Pancreas (tissue), 10 donors: ENCODE measurements around the gene RGL2. TPM values are rescaled to one million over a fixed set of nuclear protein-coding genes. Genes with fewer than 3 reads are reported as not detected.
"Not testable (repeated sequence)": the region's sequence is repeated elsewhere in the genome, so short reads cannot be mapped to it uniquely, and the experiment has no call there.

Source experiments
- ATAC-seq, 4 donors: fragments of 200-7000 bp; cut with Tn5 transposase; one replicate each; pipeline versions ENCODE4 v1.8.0 to v1.9.1; 2020; ENCODE audit warnings: mild to moderate bottlenecking in 4 of 4, moderate library complexity in 4 of 4
- DNase-seq, 6 donors: peaks; one replicate each; pipeline ENCODE4 v3.0.0-alpha.2; 2020
- FAIRE-seq: peaks from 2 replicates; lab custom pipeline; 2012; peaks lifted over from hg19 to GRCh38; lab: Jason Lieb, UNC
- H3K27ac ChIP-seq, 4 donors: fragments of 200-600 bp; sonication (generic); 1 replicate in 3 of 4; 2 replicates in 1 of 4; pipeline versions ENCODE4 v1.5.0 to v1.8.0; 2020
- H3K27me3 ChIP-seq, 4 donors: fragments of 200-600 bp; one replicate each; pipeline ENCODE4 v1.8.0; 2021
- H3K36me3 ChIP-seq, 3 donors: fragments of 200-600 bp; sonication (generic) in 1 of 3; one replicate each; pipeline versions ENCODE4 v1.5.0 to v1.8.0; 2020 to 2021
- H3K4me1 ChIP-seq, 3 donors: fragments of 200-600 bp; one replicate each; pipeline ENCODE4 v1.8.0; 2021
- H3K4me3 ChIP-seq, 4 donors: fragments of 200-600 bp; sonication (generic) in 2 of 4; one replicate each; pipeline versions ENCODE4 v1.5.0 to v1.8.0; 2020 to 2021
- H3K9me3 ChIP-seq, 4 donors: fragments of 200-600 bp; one replicate each; pipeline ENCODE4 v1.8.0; 2021
- whole genome bisulfite sequencing, 2 donors: extraction: QIAGEN DNeasy Blood & Tissue Kit; methylation state at CpG; one replicate each; pipeline ENCODE4 v1.1.7; 2013; 5-methylcytosine and 5-hydroxymethylcytosine counted together
- intact Hi-C, 3 donors: fragments of 100-400 bp; cut with DNase I; formaldehyde crosslinking; loops; one replicate each; pipeline versions ENCODE4 v1.11.1 to v1.14.2; 2022
- polyA plus RNA-seq, 2 donors: library from polyadenylated mRNA; stranded (reverse); fragments of 200-250 nt; gene quantifications; one replicate each; pipeline ENCODE4 v1.2.3, GENCODE V29; 2013
- total RNA-seq, 6 donors: library from RNA; stranded (reverse); fragmentation: NEBNext Ultra II Directional in 4 of 6; extraction: Animal tissue kit (Norgen Biotek cat#: 25700) in 4 of 6; gene quantifications; one replicate each; pipeline versions ENCODE4 v1.2.1 to v1.2.4, GENCODE V29; 2021 to 2023
- TF ChIP-seq, protein P1 (sequence below), 4 donors: fragments of 200-600 bp; sonication (generic) in 3 of 4; IDR thresholded peaks; one replicate each; pipeline versions ENCODE4 v1.5.0 to v1.8.0; 2021; ENCODE audit warnings: antibody characterized with exemption in 4 of 4
- donor health status: healthy with polysubstance abuse.
- donor health status: DM: no; HTN: no; CAD: no; lungs with moderate emphysema.
- donor health status: DM: no; HTN: no; CAD: no.
- donor health status: control.
- donor health status: control.
- donor health status: Bipolar disorder and iron deficiency.
- donor health status: DM: yes; HTN: yes; CAD: no.
- donor health status: DM: no; HTN: no; CAD: no.
- donor health status: DM: no; HTN: no; CAD: no.
- donor health status: DM: yes; HTN: yes; CAD: no.

RGL2 gene
- total and polyA plus RNA-seq, 8 donors = 24.5 to 121 (median 32.1) TPM

DNA sequence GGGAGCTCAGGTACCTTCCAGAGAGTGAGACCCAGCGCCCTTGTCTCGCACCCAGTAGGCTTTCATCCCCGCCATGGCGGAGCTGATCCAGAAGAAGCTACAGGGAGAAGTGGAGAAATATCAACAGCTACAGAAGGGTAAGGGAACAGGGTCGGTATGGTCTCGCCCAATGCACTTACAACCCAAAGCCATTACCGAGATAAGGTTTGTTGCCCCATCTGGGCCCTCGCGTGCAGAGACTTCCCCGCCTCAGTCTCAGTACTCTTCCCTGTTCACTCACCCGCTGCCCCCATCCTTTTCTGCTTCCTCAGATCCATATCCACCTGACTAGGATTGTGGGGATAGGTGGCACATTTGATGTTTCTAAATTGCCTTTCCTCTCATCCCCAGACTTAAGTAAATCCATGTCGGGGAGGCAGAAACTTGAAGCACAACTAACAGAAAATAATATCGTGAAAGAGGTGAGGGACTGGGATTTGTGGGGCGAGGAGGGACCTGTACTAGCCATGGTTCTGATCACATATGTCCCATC, 8.9 kb downstream of the RGL2 start:
- ATAC-seq = peak in 3 of 4 donors; percentile 4 to 8 (median 6)
- Histone ChIP-seq H3K4me1 (peaks cover 0 to 12% (median 8%) of the 10 kb centered on the region in 3 donors), H3K9me3 (no peaks in the 10 kb centered on the region), H3K27ac (peak overlapping the region in 1 of 4 donors; percentile 16), H3K36me3 (peaks cover 0 to 25% (median 17%) of the 10 kb centered on the region in 3 donors), H3K27me3 (no peaks in the 10 kb centered on the region), H3K4me3 (peak overlapping the region; percentile 52 to 66 (median 62))
- TF ChIP-seq, protein P1, sequence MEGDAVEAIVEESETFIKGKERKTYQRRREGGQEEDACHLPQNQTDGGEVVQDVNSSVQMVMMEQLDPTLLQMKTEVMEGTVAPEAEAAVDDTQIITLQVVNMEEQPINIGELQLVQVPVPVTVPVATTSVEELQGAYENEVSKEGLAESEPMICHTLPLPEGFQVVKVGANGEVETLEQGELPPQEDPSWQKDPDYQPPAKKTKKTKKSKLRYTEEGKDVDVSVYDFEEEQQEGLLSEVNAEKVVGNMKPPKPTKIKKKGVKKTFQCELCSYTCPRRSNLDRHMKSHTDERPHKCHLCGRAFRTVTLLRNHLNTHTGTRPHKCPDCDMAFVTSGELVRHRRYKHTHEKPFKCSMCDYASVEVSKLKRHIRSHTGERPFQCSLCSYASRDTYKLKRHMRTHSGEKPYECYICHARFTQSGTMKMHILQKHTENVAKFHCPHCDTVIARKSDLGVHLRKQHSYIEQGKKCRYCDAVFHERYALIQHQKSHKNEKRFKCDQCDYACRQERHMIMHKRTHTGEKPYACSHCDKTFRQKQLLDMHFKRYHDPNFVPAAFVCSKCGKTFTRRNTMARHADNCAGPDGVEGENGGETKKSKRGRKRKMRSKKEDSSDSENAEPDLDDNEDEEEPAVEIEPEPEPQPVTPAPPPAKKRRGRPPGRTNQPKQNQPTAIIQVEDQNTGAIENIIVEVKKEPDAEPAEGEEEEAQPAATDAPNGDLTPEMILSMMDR (IDR thresholded peaks at IDR 0.05) = no peak
- intact Hi-C loops = no loop called here
- no peak for DNase-seq
- no peak for FAIRE-seq
- WGBS, 2 donors = 2 to 3% methylated on average over 14 of the region's 14 CpGs

DNA sequence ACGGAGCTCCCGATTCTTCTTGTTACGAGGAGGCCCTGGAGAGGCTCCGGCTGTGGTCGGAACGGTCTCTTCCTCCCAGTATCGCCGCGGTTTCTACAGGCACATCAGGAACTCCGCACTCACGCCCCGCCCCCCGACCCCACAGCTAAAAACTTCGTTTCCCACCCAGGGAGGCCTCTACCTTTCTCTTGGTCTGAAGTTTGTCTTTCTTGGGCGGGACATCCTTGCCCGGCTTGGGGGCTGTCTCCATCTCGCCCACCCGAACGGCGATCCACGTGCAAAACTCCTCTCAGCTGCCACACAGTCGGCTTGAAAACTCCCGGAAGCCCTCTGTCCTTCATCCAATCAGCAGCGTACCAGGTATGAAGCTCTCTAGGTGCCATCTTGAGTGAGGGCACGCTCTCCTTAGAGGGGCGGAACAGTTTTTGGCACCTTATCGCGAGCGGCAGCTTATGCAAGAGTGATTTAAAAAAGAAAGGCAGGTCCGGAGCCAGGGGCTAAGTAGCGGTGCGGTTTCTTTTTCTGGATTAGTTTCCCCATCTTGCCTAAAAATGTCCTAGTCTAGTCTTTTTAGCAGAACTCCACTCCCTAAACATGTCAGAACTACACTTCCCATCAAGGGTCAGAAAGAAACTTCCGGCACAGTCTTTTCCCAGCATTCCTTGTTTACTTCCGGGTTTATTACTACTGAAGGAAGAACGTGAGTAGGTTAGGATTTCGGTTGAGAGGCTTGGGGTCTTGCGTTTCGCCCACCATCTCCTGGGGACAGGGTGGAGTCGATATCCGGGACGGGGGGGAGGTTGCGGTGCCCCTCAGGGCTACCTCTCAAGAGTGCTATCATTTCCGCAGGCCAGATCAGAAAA, 9.6 kb downstream of the RGL2 start, which contains the start of the genes PFDN6 and WDR46:
TSS of gene PFDN6 (plus strand) at position 681 of the 863 bp plus-strand sequence. CDS start 256 bp downstream, outside the sequence.
TSS of gene WDR46 (minus strand) at position 319 of the 863 bp plus-strand sequence. CDS start at position 250, 69 bp downstream.
- Histone ChIP-seq H3K9me3 (no peaks in the 10 kb centered on the region), H3K4me1 (peaks cover 0 to 12% (median 8%) of the 10 kb centered on the region in 3 donors), H3K27ac (peak within 1 kb of the TSS in 3 of 4 donors; percentile 28 to 81 (median 58)), H3K4me3 (peak within 1 kb of the TSS; percentile 52 to 66 (median 62)), H3K27me3 (no peaks in the 10 kb centered on the region), H3K36me3 (peaks cover 0 to 25% (median 17%) of the 10 kb centered on the region in 3 donors)
- TF ChIP-seq, protein P1 (IDR thresholded peaks at IDR 0.05) = no peak
- 0% methylated on average over 43 of the region's 43 CpGs for WGBS, 2 donors
- intact Hi-C loops = no loop called here
- FAIRE-seq = no peak
- peak; percentile 59 to 86 (median 72) for DNase-seq
- peak; percentile 96 to 98 (median 96) for ATAC-seq

DNA sequence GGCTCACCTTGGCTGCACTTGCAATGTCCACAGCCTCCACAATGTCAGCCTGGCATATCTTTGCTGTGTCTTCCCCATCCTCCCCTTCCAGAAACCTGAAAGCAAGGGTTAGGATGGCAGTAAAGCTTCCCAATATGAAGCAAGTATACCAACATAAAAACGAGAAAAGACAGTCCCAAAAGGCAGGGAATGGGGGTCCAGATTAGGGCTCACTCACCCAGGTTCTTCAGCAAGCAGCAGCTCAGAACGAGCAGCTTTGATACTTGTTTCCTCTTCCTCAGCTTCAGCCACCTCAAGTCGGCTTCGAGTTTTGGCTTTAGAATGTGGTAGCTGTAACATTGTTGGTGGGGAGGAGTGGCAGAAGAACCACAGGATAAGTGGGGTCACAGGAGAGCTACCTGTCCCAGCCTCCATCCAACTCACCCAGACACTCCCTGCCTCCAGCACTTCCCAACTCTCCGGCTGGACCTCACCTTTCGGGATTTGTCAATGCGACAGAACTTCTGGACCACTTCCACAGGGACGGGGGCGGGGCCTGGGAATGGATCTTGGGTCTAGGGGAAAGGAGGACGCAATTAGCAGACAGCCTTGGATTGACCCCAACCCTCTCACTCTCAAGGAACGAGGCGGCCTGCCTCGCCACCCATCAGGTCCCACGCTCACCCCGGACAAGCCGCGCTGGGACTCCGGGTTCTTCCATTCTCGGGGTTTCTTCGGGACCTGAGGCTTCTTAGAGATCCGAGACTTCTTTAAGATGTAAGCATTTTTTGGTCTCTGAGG, 10.4 kb downstream of the RGL2 start:
- WGBS, 2 donors = 8 to 11% methylated on average over 20 to 21 of the region's 21 CpGs
- intact Hi-C loops = no loop called here
- no peaks in the 10 kb centered on the region for H3K9me3 ChIP-seq
- no peaks in the 10 kb centered on the region for H3K27me3 ChIP-seq
- peaks cover 0 to 25% (median 17%) of the 10 kb centered on the region in 3 donors for H3K36me3 ChIP-seq
- ATAC-seq (no peak), DNase-seq (peak in 1 of 6 donors; percentile 48), FAIRE-seq (no peak)
- peak overlapping the region; percentile 52 to 66 (median 62) for H3K4me3 ChIP-seq
- peaks cover 0 to 12% (median 8%) of the 10 kb centered on the region in 3 donors for H3K4me1 ChIP-seq
- H3K27ac ChIP-seq = no peak overlapping the region
- TF ChIP-seq, protein P1 (IDR thresholded peaks at IDR 0.05) = no peak

DNA sequence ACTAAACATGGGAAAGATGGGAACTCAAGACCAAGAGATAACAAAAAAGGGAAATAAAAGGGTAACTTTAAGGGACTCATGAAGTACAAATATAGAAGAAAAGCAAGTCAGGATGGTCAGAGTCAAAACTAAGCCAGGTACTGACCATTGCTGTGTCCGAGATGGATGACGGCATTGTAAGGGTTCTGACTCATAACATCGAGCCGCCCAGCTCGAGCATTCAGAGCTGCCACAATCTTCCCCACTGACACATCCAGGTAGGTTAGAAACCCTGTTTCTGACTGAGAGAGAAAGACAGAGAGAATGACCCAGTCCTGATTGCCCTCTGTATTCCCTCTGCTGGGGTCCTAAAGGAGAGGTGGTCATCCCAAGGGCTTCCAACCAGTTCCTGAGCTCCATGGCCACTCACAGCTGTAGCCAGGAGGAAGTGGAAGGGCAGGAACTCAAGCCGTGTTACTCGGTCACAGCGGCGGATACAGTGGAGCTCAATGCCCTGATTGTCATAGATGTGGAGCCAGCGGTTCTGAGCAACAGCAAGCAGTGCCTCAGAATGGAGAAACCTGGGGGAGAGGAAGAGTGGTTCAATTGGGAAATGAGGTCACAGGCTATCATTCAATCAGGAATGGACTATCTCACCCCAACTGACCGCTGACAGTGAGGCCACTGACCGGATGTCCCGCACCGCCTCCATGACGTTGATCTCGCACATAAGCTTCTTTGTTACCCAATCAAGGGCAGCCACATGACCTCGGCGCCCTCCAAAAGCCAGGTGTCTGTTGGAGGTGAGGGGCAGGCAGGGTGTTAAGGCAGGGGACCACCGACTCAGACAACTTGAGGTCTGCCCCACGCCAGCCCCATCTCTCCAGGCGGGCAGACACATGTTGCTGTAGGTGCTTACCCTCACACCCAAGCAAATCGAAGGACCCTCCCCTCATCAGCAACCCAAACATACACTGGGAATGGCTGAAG, 11.5 kb downstream of the RGL2 start:
- no peak overlapping the region for H3K4me3 ChIP-seq
- DNase-seq (peak in 1 of 6 donors; percentile 58), ATAC-seq (no peak), FAIRE-seq (no peak)
- intact Hi-C loops = no loop called here
- H3K27me3 ChIP-seq = no peaks in the 10 kb centered on the region
- WGBS, 2 donors = 85 to 92% methylated on average over 22 of the region's 22 CpGs
- H3K9me3 ChIP-seq = no peaks in the 10 kb centered on the region
- H3K36me3 ChIP-seq = peaks cover 0 to 21% (median 16%) of the 10 kb centered on the region in 3 donors
- no peak overlapping the region for H3K27ac ChIP-seq
- H3K4me1 ChIP-seq = peaks cover 0 to 12% (median 8%) of the 10 kb centered on the region in 3 donors
- TF ChIP-seq, protein P1 (IDR thresholded peaks at IDR 0.05) = no peak

DNA sequence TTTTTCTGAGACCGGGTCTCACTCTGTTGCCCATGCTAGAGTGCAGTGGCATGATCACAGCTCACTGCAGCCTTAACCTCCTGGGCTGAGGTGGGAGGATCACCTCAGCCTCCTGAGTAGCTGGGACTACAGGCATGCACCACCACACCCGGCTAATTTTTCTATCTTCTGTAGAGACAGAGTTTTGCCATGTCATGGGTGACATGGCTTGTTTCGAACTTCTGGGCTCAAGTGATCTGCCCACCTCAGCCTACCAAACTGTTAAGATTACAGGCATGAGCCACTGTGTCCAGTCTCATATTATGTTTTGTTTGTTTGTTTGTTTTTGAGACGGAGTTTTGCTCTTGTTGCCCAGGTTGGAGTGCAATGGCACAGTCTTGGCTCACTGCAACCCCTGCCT, 13.5 kb downstream of the RGL2 start:
- not testable (repeated sequence) for FAIRE-seq, H3K27me3 ChIP-seq

More for the DNA sequence above, 13.5 kb downstream of the RGL2 start:
- WGBS, 2 donors = 78 to 82% methylated on average over 4 of the region's 4 CpGs
- H3K4me3 ChIP-seq, ATAC-seq, H3K27ac ChIP-seq, H3K4me1 ChIP-seq, DNase-seq, intact Hi-C loops, H3K9me3 ChIP-seq: not testable (repeated sequence)
- H3K36me3 ChIP-seq = peaks cover 0 to 24% (median 9%) of the 10 kb centered on the region in 3 donors
